K562 (cell line): ENCODE results near the gene CUX1. TPM values are rescaled to one million over a fixed set of nuclear protein-coding genes. Genes with fewer than 3 reads are reported as not detected.

Source experiments
- ARID4B ChIP-seq: sonication (generic); formaldehyde crosslinking; IDR thresholded peaks from 2 replicates; pipeline ENCODE4 v1.8.0; 2022; ENCODE audit warnings: mild to moderate bottlenecking, missing genetic modification reagents
- HMBOX1 ChIP-seq: sonication (generic); IDR thresholded peaks from 2 replicates; pipeline ENCODE4 v1.6.1; 2016
- KLF10 ChIP-seq: fragments of 250-450 bp; sonication (Bioruptor Pico); IDR thresholded peaks from 2 replicates; pipeline ENCODE4 v1.6.1; 2021; ENCODE audit warnings: matching md5 sums
- NKRF ChIP-seq: fragments of 450-650 bp; IDR thresholded peaks from 2 replicates; pipeline ENCODE4 v1.6.1; 2016; ENCODE audit warnings: borderline replicate concordance
- PCBP2 ChIP-seq: fragments of 200-400 bp; formaldehyde crosslinking; IDR thresholded peaks from 2 replicates; pipeline ENCODE4 v1.6.1; 2018; ENCODE audit warnings: low read length, low read depth, mild to moderate bottlenecking, moderate library complexity; ENCODE audit not compliant: poor library complexity, severe bottlenecking
- SMARCA4 ChIP-seq: fragments of 450-650 bp; IDR thresholded peaks from 2 replicates; pipeline ENCODE4 v1.6.1; 2016
- USF1 ChIP-seq: sonication (generic); formaldehyde crosslinking; IDR thresholded peaks from 2 replicates; pipeline ENCODE4 v1.9.0; 2022; ENCODE audit warnings: mild to moderate bottlenecking, missing genetic modification reagents
- polyA plus RNA-seq, 8 experiments: library from polyadenylated mRNA; depleted of rRNA in 4 of 8; stranded (reverse) in 5 of 8; unstranded in 3 of 8; fragments of >200 nt; fragmentation: Nextera tagmentation in 2 of 8; fragmentation: Illumina TruSeq in 1 of 8; extraction: Ambion mirVana in 2 of 8; extraction: Trizol in 1 of 8; gene quantifications; 2 replicates each; pipeline versions ENCODE4 v1.2.1 to v1.2.3, GENCODE V29; 2011 to 2014; ENCODE audit warnings: inconsistent platforms in 1 of 8, missing spikeins in 1 of 8
- total RNA-seq, 7 experiments: library from RNA; depleted of rRNA in 6 of 7; stranded (reverse); fragments of >200 nt in 6 of 7; fragmentation: Illumina TruSeq in 2 of 7; extraction: Trizol in 2 of 7; gene quantifications; 2 replicates each; pipeline versions ENCODE4 v1.2.1 to v1.2.3, GENCODE V29; 2011 to 2021; ENCODE audit warnings: low replicate concordance in 1 of 7

Gene CUX1
- total and polyA plus RNA-seq, 9 of the 15 experiments (the other 6 are each of a cell fraction or from before 2014, with no cell fraction given) = 3.6 to 55.3 (median 25.2) TPM

GRCh38 chr7:101903515-101903868, 86.1 kb downstream of the CUX1 start (continued):
- TF ChIP-seq HMBOX1 = no peak
- TF ChIP-seq SMARCA4 = no peak
- peak; percentile 87 for TF ChIP-seq USF1 (CRISPR knock-in tag)
- TF ChIP-seq ARID4B (CRISPR knock-in tag) = no peak
- no peak for TF ChIP-seq PCBP2
- TF ChIP-seq KLF10 (CRISPR knock-in tag) = no peak
- peak; percentile 13 for TF ChIP-seq NKRF
